K562 (cell line): ENCODE measurements around the gene C14orf180. TPM values are rescaled to one million over a fixed set of nuclear protein-coding genes. Genes with fewer than 3 reads are reported as not detected.

Experiments
- ATAC-seq: fragments of 200-7000 bp; cut with Tn5 transposase; 3 replicates; pipeline ENCODE4 v1.9.1; 2020; ENCODE audit warnings: moderate library complexity
- BruUV-seq: library from RNA; stranded (reverse); fragments of 400-500 nt; replicated peaks from 2 replicates; lab custom pipeline; 2021; lab: Mats Ljungman, UMichigan
- CTCF ChIA-PET: fragments of 300-600 bp; formaldehyde crosslinking; extraction: SDS; loops from one replicate; lab custom pipeline; 2021; ENCODE audit warnings: low intra/inter-chr PET ratio; lab: Yijun Ruan, JAX
- POLR2A ChIA-PET: fragments of 300-600, 350-650 bp; sonication (Branson Sonifier 250); formaldehyde crosslinking; extraction: SDS; loops from one replicate; lab custom pipeline; 2021; ENCODE audit warnings: antibody characterized with exemption, inconsistent platforms; lab: Yijun Ruan, JAX
- DNase-seq, 4 experiments: peaks; one replicate each; pipeline versions ENCODE4 v3.0.0 to v3.0.0-alpha.2; 2011 to 2018; ENCODE audit warnings: low spot score in 3 of 4, mixed read lengths in 3 of 4; ENCODE audit errors: extremely low read depth in 1 of 4
- FAIRE-seq: peaks from 2 replicates; lab custom pipeline; 2011; peaks lifted over from hg19 to GRCh38; lab: Jason Lieb, UNC
- H2AFZ ChIP-seq: 2 replicates; pipeline ENCODE4 v1.6.0; 2011; ENCODE audit warnings: low read depth, low read length, control low read depth, inconsistent platforms
- H3K27ac ChIP-seq: fragments of 200-600 bp; 3 replicates; pipeline ENCODE4 v1.8.0; 2011; ENCODE audit warnings: low read depth, mild to moderate bottlenecking, control low read depth, inconsistent platforms, low read length, moderate library complexity, mixed read lengths; ENCODE audit errors: extremely low read depth
- H3K27me3 ChIP-seq, 2 experiments: fragments of 300-600 bp in 1 of 2; 2 replicates in 1 of 2; 3 replicates in 1 of 2; pipeline versions ENCODE4 v1.6.0 to v1.8.0; 2011; ENCODE audit warnings: inconsistent platforms in 2 of 2, low read length in 2 of 2, mild to moderate bottlenecking in 1 of 2, mixed read lengths in 1 of 2, moderate library complexity in 1 of 2; ENCODE audit not compliant: control insufficient read depth in 2 of 2, insufficient read depth in 2 of 2
- H3K36me3 ChIP-seq: fragments of 300-600 bp; 3 replicates; pipeline ENCODE4 v1.8.0; 2011; ENCODE audit warnings: mild to moderate bottlenecking, low read length, inconsistent platforms; ENCODE audit not compliant: control insufficient read depth, insufficient read depth
- H3K4me1 ChIP-seq, 2 experiments: fragments of 200-600 bp in 1 of 2; replicated peaks in 1 of 2; 2 replicates in 1 of 2; 3 replicates in 1 of 2; pipeline versions ENCODE4 v1.5.1 to v1.8.0; 2011; ENCODE audit warnings: inconsistent platforms in 2 of 2, low read length in 2 of 2, mild to moderate bottlenecking in 1 of 2, mixed read lengths in 1 of 2, moderate library complexity in 1 of 2; ENCODE audit not compliant: control insufficient read depth in 2 of 2, insufficient read depth in 2 of 2
- H3K4me2 ChIP-seq: 2 replicates; pipeline ENCODE4 v1.6.1; 2011; ENCODE audit warnings: low read length, control low read depth, inconsistent platforms, mixed read lengths; ENCODE audit not compliant: insufficient read depth
- H3K4me3 ChIP-seq: fragments of 200-600 bp; sonication (generic), shearing (Covaris generic); 2 replicates; pipeline ENCODE4 v1.5.1; 2016; ENCODE audit warnings: control low read depth, inconsistent platforms
- H3K79me2 ChIP-seq: fragments of 200-600 bp; 3 replicates; pipeline ENCODE4 v1.8.0; 2011; ENCODE audit warnings: low read length, inconsistent platforms; ENCODE audit not compliant: control insufficient read depth, insufficient read depth
- H3K9ac ChIP-seq, 2 experiments: 2 replicates each; pipeline versions ENCODE4 v1.6.0 to v1.6.1; 2011; ENCODE audit warnings: low read depth in 2 of 2, low read length in 2 of 2, control low read depth in 1 of 2, inconsistent platforms in 1 of 2, mild to moderate bottlenecking in 1 of 2, mixed read lengths in 1 of 2; ENCODE audit not compliant: insufficient read depth in 1 of 2
- H3K9me1 ChIP-seq: one replicate; pipeline ENCODE4 v1.6.0; 2011; ENCODE audit warnings: inconsistent platforms, mild to moderate bottlenecking, low read length, moderate library complexity; ENCODE audit not compliant: control insufficient read depth, insufficient read depth
- H3K9me3 ChIP-seq: replicated peaks from 2 replicates; pipeline ENCODE4 v1.5.1; 2011; ENCODE audit warnings: low read depth, low read length, inconsistent platforms; ENCODE audit not compliant: control insufficient read depth, insufficient read depth
- H4K20me1 ChIP-seq: replicated peaks from 2 replicates; pipeline ENCODE4 v1.6.1; 2011; ENCODE audit warnings: low read length, inconsistent platforms, mixed read lengths; ENCODE audit not compliant: control insufficient read depth, insufficient read depth
- BDP1 ChIP-seq: IDR thresholded peaks from 3 replicates; pipeline ENCODE4 v1.6.1; 2011; ENCODE audit not compliant: insufficient read length, insufficient read depth
- CCAR2 ChIP-seq: fragments of 200-400 bp; formaldehyde crosslinking; IDR thresholded peaks from 2 replicates; pipeline ENCODE4 v1.6.1; 2017; ENCODE audit warnings: mild to moderate bottlenecking, low read depth, low read length
- CCNT2 ChIP-seq: IDR thresholded peaks from 2 replicates; pipeline ENCODE4 v1.6.1; 2011; ENCODE audit warnings: borderline replicate concordance, low read depth, mild to moderate bottlenecking, moderate library complexity, mixed read lengths, low read length; ENCODE audit not compliant: insufficient read length; ENCODE audit errors: extremely low read depth
- FOXA3 ChIP-seq, 2 experiments: fragments of 450-650 bp in 1 of 2; sonication (generic) in 1 of 2; formaldehyde crosslinking; IDR thresholded peaks in 1 of 2; conservative IDR thresholded peaks in 1 of 2; 2 replicates each; pipeline versions ENCODE4 v1.4.0 to v1.8.0; 2020 to 2022; ENCODE audit warnings: mild to moderate bottlenecking in 2 of 2, missing genetic modification reagents in 1 of 2
- JUND ChIP-seq, 2 experiments: IDR thresholded peaks; 2 replicates in 1 of 2; 3 replicates in 1 of 2; pipeline ENCODE4 v1.6.1; 2011; ENCODE audit warnings: borderline replicate concordance in 2 of 2, low read depth in 2 of 2, low read length in 2 of 2, improper control_type of control experiment in 1 of 2, missing biosample characterization in 1 of 2, missing genetic modification characterization in 1 of 2, missing genetic modification reagents in 1 of 2
- MXI1 ChIP-seq: IDR thresholded peaks from 2 replicates; pipeline ENCODE4 v1.6.1; 2011; ENCODE audit warnings: low read depth, mild to moderate bottlenecking, improper control_type of control experiment, low read length
- NFRKB ChIP-seq: fragments of 450-650 bp; IDR thresholded peaks from 2 replicates; pipeline ENCODE4 v1.6.1; 2016; ENCODE audit warnings: low read depth
- PHF20 ChIP-seq: fragments of 450-650 bp; IDR thresholded peaks from 2 replicates; pipeline ENCODE4 v1.6.1; 2018; ENCODE audit not compliant: partially characterized antibody
- RHOXF2B ChIP-seq: fragments of 250-450 bp; sonication (Bioruptor Pico); conservative IDR thresholded peaks from 2 replicates; pipeline ENCODE4 v1.5.1; 2021
- SMAD4 ChIP-seq: fragments of 250-450 bp; sonication (Bioruptor Pico); conservative IDR thresholded peaks from 2 replicates; pipeline ENCODE4 v1.8.0; 2021; ENCODE audit warnings: inconsistent platforms, mild to moderate bottlenecking, moderate library complexity
- SMARCA4 ChIP-seq: fragments of 450-650 bp; IDR thresholded peaks from 2 replicates; pipeline ENCODE4 v1.6.1; 2016
- ZBTB11 ChIP-seq, 3 experiments: fragments of 200-800 bp in 1 of 3; fragments of 250-450 bp in 1 of 3; fragments of 450-650 bp in 1 of 3; sonication (Bioruptor Pico) in 1 of 3; sonication (Bioruptor generic) in 1 of 3; formaldehyde crosslinking in 1 of 3; IDR thresholded peaks; 2 replicates each; pipeline versions ENCODE4 v1.6.1 to v1.8.0; 2016 to 2022; ENCODE audit warnings: mild to moderate bottlenecking in 2 of 3, missing genetic modification characterization in 2 of 3, missing compliant biosample characterization in 1 of 3, moderate library complexity in 1 of 3
- ZNF184 ChIP-seq: sonication (generic); formaldehyde crosslinking; IDR thresholded peaks from 2 replicates; pipeline ENCODE4 v1.5.0; 2020; ENCODE audit warnings: missing genetic modification reagents
- ZNF239 ChIP-seq: fragments of 250-450 bp; sonication (Bioruptor Pico); IDR thresholded peaks from 2 replicates; pipeline ENCODE4 v1.4.0; 2020; ENCODE audit warnings: mild to moderate bottlenecking
- ZNF263 ChIP-seq: sonication (generic); formaldehyde crosslinking; IDR thresholded peaks from 2 replicates; pipeline ENCODE4 v1.8.0; 2022; ENCODE audit warnings: mild to moderate bottlenecking, missing genetic modification reagents, borderline replicate concordance
- ZNF57 ChIP-seq: fragments of 450-650 bp; formaldehyde crosslinking; IDR thresholded peaks from 2 replicates; pipeline ENCODE4 v1.4.0; 2020; ENCODE audit warnings: mild to moderate bottlenecking, moderate library complexity
- WGBS: fragments of 100-300 bp; shearing (Covaris generic); methylation state at CpG from one replicate; pipeline ENCODE4 v1.1.6; 2016; ENCODE audit warnings: low coverage, mixed read lengths; ENCODE audit not compliant: insufficient coverage; ENCODE audit errors: missing lambda C conversion rate; 5-methylcytosine and 5-hydroxymethylcytosine counted together
- in situ Hi-C: fragments of 300-500 bp; cut with MboI; formaldehyde crosslinking; loops from 4 replicates; pipeline ENCODE4 v1.15.0; 2018; ENCODE audit warnings: inconsistent platforms, mixed read lengths
- intact Hi-C: fragments of 100-400 bp; cut with micrococcal nuclease; formaldehyde crosslinking; loops from 2 replicates; pipeline ENCODE4 v1.14.2; 2022
- polyA plus RNA-seq, 8 experiments: library from polyadenylated mRNA; depleted of rRNA in 4 of 8; stranded (reverse) in 5 of 8; unstranded in 3 of 8; fragments of >200 nt; fragmentation: Nextera tagmentation in 2 of 8; fragmentation: Illumina TruSeq in 1 of 8; extraction: Ambion mirVana in 2 of 8; extraction: Trizol in 1 of 8; gene quantifications; 2 replicates each; pipeline versions ENCODE4 v1.2.1 to v1.2.3, GENCODE V29; 2011 to 2014; ENCODE audit warnings: inconsistent platforms in 1 of 8, missing spikeins in 1 of 8
- total RNA-seq, 7 experiments: library from RNA; depleted of rRNA in 6 of 7; stranded (reverse); fragments of >200 nt in 6 of 7; fragmentation: Illumina TruSeq in 2 of 7; extraction: Trizol in 2 of 7; gene quantifications; 2 replicates each; pipeline versions ENCODE4 v1.2.1 to v1.2.3, GENCODE V29; 2011 to 2021; ENCODE audit warnings: low replicate concordance in 1 of 7

The C14orf180 gene
- total and polyA plus RNA-seq, 9 of the 15 experiments (the other 6 are each of a cell fraction or from before 2014, with no cell fraction given), result not detected

- Histone ChIP-seq H3K9me1 (no peaks in the 10 kb centered on the region), H3K79me2 (no peaks in the 10 kb centered on the region), H3K9me3 (no peaks in the 10 kb centered on the region), H2AFZ (no peak overlapping the region), H3K4me2 (no peak overlapping the region), H4K20me1 (no peaks in the 10 kb centered on the region; the same call in 1 of the 2 replicates), H3K4me1 (no peaks in the 10 kb centered on the region), H3K27me3 (peaks cover 0 to 18% of the 10 kb centered on the region in 2 experiments; a peak in 4 of 5 replicates), H3K4me3 (no peak overlapping the region), H3K9ac (no peak overlapping the region), H3K36me3 (no peaks in the 10 kb centered on the region), H3K27ac (no peak overlapping the region)
- ATAC-seq, result no peak
- CTCF ChIA-PET, result no interaction called here
- POLR2A ChIA-PET, result interaction anchor here (0.6 kb wide), 1 partner anchor 186 kb away, joined by 3 read pairs; no protein-coding TSS in a partner anchor
- no peak for DNase-seq
- FAIRE-seq, result no peak
- in situ Hi-C loops (no loop called here), intact Hi-C loops (no loop called here)
- no peak for TF ChIP-seq PHF20
- TF ChIP-seq NFRKB, result no peak
- TF ChIP-seq BDP1, result no peak
- TF ChIP-seq SMAD4 (CRISPR knock-in tag), result no peak
- TF ChIP-seq ZNF57 (CRISPR knock-in tag), result no peak
- no peak for TF ChIP-seq FOXA3 (CRISPR knock-in tag; conservative IDR thresholded peaks at IDR 0.05 in 1 of 2, IDR thresholded peaks at IDR 0.05 in 1 of 2)
- TF ChIP-seq ZNF239 (CRISPR knock-in tag), result no peak
- TF ChIP-seq CCAR2, result no peak
- TF ChIP-seq RHOXF2B, result no peak
- no peak for TF ChIP-seq JUND (IDR thresholded peaks at IDR 0.05; ENCODE audit: borderline replicate concordance, low read depth, low read length)
- no peak for TF ChIP-seq JUND (tag; IDR thresholded peaks at IDR 0.05; ENCODE audit: borderline replicate concordance, low read depth, low read length)
- TF ChIP-seq ZNF263, result no peak
- no peak for TF ChIP-seq CCNT2
- TF ChIP-seq SMARCA4, result no peak
- TF ChIP-seq MXI1, result no peak
- TF ChIP-seq ZNF184, result no peak
- no peak for TF ChIP-seq ZBTB11 (CRISPR knock-in tag; IDR thresholded peaks at IDR 0.05)
- WGBS, result 2% methylated on average over 11 of the region's 16 CpGs
- BruUV-seq, result no TSS peak
Observed at GRCh38 chr14:104542871-104543830, 36.4 kb upstream of the C14orf180 start.
